AG09319 (cell line): ENCODE measurements around the gene ADAMTS14.

Source experiments
- DNase-seq: peaks from one replicate; pipeline ENCODE4 v3.0.0-alpha.2; 2010; ENCODE audit warnings: low read depth; ENCODE audit errors: extremely low read depth
- CTCF ChIP-seq: IDR thresholded peaks from 2 replicates; pipeline ENCODE4 v1.5.1; 2011; ENCODE audit warnings: low read depth, mild to moderate bottlenecking, inconsistent platforms, low read length, moderate library complexity

ADAMTS14 gene

GRCh38 chr10:70780370-70780760 is 108.1 kb downstream of the ADAMTS14 start:
- no peak for DNase-seq
- TF ChIP-seq CTCF: no peak

- DNase-seq: no peak
- no peak for TF ChIP-seq CTCF
Measured at GRCh38 chr10:70780772-70781171, 108.5 kb downstream of the ADAMTS14 start.

GRCh38 chr10:70781461-70782051 is 109.2 kb downstream of the ADAMTS14 start:
- DNase-seq: no peak
- no peak for TF ChIP-seq CTCF

- no peak for DNase-seq
Measured at GRCh38 chr10:70782086-70782745, 109.9 kb downstream of the ADAMTS14 start.

DNA sequence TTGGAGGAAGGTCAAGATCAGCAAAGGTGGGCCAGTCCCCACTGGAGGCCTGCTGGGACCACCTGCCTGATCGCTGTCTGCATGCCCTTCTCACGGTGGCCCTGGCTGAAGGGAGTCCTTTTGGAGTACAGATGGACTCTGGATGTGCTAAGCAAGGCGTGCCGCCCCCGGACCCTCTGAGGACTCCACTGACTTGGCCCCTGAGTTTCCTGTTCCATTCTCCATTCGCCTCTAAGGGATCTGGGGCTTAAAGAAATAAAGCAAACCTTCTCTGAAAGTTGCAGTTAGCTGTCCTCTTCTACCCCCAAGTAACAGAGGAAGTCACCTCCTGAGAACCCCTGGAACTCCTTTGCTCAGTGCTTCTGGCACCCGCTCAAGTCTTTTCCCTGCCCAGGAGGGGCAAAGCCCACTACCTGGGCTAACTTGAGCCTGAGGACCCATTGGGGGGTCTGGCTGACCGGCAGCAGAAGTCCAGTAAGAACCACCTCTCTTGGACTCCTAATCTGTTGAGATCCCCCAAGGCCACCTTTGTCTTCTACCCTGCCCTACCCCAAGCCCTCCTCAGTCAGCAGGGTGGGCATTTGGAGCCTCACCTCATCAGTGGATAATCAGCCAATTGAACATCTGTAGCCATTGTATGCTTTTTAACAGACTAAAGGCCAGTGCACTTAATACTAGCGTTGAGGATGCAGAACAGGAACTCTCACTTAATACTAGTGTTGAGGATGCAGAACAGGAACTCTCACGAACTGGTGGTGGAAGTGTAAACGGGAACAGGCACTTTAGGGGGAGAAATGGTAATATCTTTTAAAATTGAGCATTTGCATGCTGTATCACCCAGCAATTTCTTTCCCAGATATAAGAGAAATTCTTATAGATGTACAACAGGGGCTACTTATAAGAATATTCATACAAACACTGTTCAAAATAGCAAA is 110.7 kb downstream of the ADAMTS14 start:
- no peak for DNase-seq
- TF ChIP-seq CTCF: no peak

More at GRCh38 chr10:70782086-70782745, 109.9 kb downstream of the ADAMTS14 start:
- TF ChIP-seq CTCF: no peak

DNA sequence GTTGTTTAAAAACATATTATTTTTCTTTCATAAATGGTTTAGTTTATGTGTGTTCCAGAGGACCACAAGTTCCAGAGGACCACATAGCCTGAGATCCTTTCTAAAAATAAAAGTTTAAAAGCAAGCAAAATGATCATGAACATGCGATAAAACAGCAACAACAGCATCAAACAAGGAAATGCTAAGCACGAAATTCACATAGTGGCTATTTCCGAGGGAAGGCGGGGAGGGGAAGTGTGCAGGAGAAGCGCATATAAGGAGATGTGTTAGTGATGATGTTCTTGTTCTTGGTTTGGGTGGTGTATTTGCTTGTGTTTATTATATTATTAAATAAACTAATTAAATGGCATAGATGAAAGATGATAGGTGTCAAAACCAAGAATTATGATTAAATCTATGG is 111.7 kb downstream of the ADAMTS14 start:
- TF ChIP-seq CTCF: no peak
- DNase-seq: no peak

- no peak for TF ChIP-seq CTCF
Measured at GRCh38 chr10:70784471-70784870, 112.2 kb downstream of the ADAMTS14 start.

More at GRCh38 chr10:70784471-70784870, 112.2 kb downstream of the ADAMTS14 start:
- no peak for DNase-seq
